ENCODE measurements around the gene MS4A12. TPM values are rescaled to one million over a fixed set of nuclear protein-coding genes. Genes with fewer than 3 reads are reported as not detected.
"Not testable (repeated sequence)": the region's sequence is repeated elsewhere in the genome, so short reads cannot be mapped to it uniquely, and the experiment has no call there.

Gene MS4A12, protein sequence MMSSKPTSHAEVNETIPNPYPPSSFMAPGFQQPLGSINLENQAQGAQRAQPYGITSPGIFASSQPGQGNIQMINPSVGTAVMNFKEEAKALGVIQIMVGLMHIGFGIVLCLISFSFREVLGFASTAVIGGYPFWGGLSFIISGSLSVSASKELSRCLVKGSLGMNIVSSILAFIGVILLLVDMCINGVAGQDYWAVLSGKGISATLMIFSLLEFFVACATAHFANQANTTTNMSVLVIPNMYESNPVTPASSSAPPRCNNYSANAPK
- not detected for total RNA-seq

- DNase-seq (ENCODE audit: low read depth in 2 of 3, low spot score in 2 of 3): no peak
Measured at GRCh38 chr11:60492488-60493009, at the start of gene MS4A12. MS4A12 (plus strand) TSS chr11:60492778; CDS start chr11:60497319, 4,541 bp downstream.

GRCh38 chr11:60447070-60447469 is 45.5 kb upstream of the MS4A12 start:
- no peak for DNase-seq (ENCODE audit: low read depth in 2 of 3, low spot score in 2 of 3)

GRCh38 chr11:60447846-60448245 is 44.7 kb upstream of the MS4A12 start:
- no peak for DNase-seq (ENCODE audit: low read depth in 2 of 3, low spot score in 2 of 3)

DNA sequence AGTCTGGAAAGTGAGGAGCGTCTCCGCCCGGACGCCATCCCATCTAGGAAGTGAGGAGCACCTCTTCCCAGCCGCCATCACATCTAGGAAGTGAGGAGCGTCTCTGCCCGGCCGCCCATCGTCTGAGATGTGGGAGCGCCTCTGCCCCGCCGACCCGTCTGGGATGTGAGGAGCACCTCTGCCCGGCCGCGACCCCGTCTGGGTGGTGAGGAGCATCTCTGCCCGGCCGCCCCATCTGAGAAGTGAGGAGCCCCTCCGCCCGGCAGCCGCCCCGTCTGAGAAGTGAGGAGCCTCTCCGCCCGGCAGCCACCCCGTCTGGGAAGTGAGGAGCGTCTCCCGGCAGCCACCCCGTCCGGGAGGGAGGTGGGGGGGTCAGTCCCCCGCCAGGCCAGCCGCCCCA is 41.4 kb upstream of the MS4A12 start:
- DNase-seq (ENCODE audit: low read depth in 2 of 3, low spot score in 2 of 3): not testable (repeated sequence)

DNA sequence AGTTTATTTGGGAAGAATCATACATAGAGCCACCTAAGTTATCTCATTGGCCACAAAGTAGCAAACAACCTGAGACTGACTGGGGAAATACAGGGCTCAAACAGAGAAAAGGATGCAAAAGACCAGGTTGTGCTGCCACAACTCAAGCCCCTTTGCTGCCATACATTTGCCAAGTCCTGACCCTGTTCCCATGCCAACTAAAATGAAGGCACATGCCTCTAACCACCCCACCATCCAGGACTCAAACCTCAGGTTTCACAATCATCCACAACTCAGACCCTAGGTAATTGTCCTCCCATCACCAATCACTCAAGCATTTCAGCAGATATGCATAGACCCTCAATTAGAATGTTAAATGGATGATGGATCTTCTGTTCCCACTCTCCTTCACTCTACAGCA is 38.4 kb upstream of the MS4A12 start:
- no peak for DNase-seq (ENCODE audit: low read depth in 2 of 3, low spot score in 2 of 3)

DNA sequence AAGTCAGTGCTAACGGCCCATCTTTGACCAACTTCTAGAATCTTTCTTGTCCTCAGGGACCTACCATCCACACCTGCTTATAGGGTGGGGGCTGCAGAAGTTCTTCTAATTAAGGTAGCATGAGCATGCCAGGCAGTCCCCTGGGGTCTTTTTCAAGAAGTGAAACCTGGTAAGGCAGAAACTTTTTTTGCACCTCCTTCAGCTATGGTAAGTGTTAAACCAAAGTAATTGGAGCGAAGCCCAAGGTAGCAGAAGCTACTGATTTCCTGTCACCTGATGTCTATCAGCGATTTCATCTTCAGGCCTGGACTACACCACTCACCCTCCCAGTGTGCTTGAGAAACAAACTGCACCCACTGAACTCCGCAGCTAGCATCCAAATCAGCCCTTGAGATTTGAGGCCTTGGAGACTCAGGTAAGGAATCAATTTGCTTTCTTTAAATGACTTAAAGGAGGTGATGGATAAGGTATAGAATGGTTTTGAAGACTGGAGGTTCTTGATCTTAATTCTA is 37.0 kb upstream of the MS4A12 start, which contains the start of gene MS4A1:
Gene MS4A1 (plus strand): TSS at position 317 of the 512 bp plus-strand sequence. CDS start 6,528 bp downstream, outside the sequence.
- DNase-seq (ENCODE audit: low read depth in 2 of 3, low spot score in 2 of 3): peak in 1 of 3 donors; percentile 17

DNA sequence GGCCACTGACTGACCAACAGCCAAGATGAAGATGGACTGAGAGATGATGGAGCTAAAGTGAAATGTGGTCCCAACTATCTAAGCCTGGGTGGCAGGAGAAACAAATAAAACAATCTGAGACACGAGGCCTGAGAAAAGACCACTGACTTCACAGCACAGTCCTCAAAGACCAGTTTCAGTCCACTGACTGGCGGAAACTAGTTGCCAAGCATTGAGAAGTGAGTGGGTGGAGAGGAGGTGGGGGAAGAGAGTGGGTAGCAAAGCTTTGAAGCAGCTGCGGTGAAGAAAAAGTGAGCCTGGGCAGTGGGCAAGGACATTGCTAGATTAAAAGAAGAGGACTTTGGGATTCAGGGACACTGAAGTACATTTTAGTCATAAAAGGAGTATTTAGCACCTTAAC is 35.0 kb upstream of the MS4A12 start:
- DNase-seq (ENCODE audit: low read depth in 2 of 3, low spot score in 2 of 3): no peak

- no peak for DNase-seq (ENCODE audit: low read depth in 2 of 3, low spot score in 2 of 3)
Measured at GRCh38 chr11:60459345-60459744, 33.2 kb upstream of the MS4A12 start.

- no peak for DNase-seq (ENCODE audit: low read depth in 2 of 3, low spot score in 2 of 3)
Measured at GRCh38 chr11:60468829-60469228, 23.7 kb upstream of the MS4A12 start.

DNA sequence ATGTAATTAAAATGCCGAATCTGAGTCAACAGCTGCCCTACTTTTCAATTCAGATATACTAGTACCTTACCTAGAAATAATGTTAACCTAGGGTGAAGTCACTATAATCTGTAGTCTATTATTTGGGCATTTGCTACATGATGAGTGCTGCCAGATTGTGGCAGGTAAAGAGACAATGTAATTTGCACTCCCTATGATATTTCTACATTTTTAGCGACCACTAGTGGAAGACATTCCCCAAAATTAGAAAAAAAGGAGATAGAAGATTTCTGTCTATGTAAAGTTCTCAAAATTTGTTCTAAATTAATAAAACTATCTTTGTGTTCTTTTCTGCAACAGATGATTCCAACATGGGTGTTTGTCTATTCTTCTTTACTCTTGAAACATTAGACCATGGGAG is 22.9 kb upstream of the MS4A12 start:
- no peak for DNase-seq (ENCODE audit: low read depth in 2 of 3, low spot score in 2 of 3)

DNA sequence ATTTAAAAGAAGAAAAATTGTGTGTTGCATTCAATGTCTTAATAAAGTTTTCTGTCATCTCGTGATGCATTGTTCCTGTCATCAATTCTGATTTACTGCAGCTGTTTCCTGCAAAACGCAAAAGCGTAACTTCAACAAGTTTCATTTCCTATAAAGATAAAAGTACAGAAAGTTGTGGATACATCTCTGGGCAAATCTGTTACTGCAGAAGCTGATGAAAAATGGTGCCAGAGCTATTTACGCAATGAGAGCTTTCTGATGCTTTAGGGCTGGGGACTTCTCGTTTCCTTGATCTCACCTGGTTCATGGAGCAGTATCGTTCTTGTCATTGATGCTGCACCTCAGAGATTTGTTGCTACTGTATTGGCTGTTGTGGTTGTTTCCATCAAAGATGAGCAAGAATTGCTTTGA is 15.5 kb upstream of the MS4A12 start:
- peak in 2 of 3 donors; percentile 20 to 75 for DNase-seq (ENCODE audit: low read depth in 2 of 3, low spot score in 2 of 3)

DNA sequence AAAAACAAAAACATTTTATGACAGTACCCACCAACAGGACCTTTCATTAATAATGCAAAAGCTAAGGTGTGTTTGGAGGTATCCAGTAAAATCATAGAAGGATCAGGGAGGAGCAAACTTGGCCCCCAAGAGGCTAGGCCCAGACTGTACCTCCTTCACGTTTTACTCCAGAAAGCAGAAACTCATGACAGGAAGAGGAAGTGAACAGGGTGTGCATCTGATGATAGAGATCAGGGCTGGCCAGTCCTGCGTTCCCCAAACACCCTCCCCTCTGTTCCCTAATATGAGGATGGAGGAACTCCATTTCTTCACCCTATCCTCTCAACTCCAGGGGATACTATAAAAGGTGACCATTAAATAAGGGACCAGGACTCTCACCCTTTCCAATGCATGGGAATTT is 10.2 kb upstream of the MS4A12 start:
- DNase-seq (ENCODE audit: low read depth in 2 of 3, low spot score in 2 of 3): peak in 2 of 3 donors; percentile 26 to 54

DNA sequence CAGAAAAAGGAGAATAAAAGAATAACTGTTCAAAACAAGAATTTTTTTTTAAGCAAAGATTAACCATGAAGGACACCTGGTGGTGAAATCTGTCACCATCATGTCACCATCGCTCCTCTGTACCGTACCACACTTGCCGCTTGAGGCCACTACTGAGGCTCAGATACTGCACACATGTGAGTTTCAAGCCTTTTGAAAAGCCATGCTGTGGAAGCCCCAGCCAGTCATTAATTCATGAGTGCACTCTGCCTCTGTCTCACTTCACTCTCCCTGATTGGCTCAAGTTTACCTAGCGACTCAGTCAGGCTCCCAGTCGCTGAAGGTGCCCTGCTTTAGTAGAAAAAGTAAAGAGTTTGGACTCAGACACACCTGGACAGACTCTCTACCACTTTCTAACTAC is 6.6 kb upstream of the MS4A12 start:
- DNase-seq (ENCODE audit: low read depth in 2 of 3, low spot score in 2 of 3): peak in 2 of 3 donors; percentile 38 to 59

DNA sequence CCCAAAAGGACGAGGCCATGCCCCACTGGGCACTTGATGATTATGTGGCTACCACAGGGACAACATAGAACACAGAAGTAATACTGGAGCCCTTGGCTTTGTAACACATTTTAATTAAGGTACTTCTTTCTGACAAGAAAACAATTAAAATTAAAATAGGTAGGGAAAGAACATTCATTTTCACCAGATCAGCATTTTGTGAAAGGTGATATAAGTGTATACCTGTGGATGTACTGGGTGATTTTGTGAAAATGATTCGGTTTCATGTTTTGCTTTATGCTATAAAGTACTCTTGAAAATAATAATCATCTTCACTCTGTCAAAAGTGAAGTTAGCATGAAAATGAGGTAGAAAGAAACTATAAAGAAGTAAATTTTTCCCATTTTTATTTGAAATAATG is 876 bp downstream of the MS4A12 start:
- DNase-seq (ENCODE audit: low read depth in 2 of 3, low spot score in 2 of 3): no peak

- DNase-seq (ENCODE audit: low read depth in 2 of 3, low spot score in 2 of 3): peak in 1 of 3 donors; percentile 21
Measured at GRCh38 chr11:60498399-60498798, 5.8 kb downstream of the MS4A12 start.

- no peak for DNase-seq (ENCODE audit: low read depth in 2 of 3, low spot score in 2 of 3)
Measured at GRCh38 chr11:60498853-60499252, 6.3 kb downstream of the MS4A12 start.

- DNase-seq (ENCODE audit: low read depth in 2 of 3, low spot score in 2 of 3): no peak
Measured at GRCh38 chr11:60500276-60500910, 7.8 kb downstream of the MS4A12 start.

- DNase-seq (ENCODE audit: low read depth in 2 of 3, low spot score in 2 of 3): no peak
Measured at GRCh38 chr11:60502221-60502775, 9.7 kb downstream of the MS4A12 start.

GRCh38 chr11:60504219-60504905 is 11.8 kb downstream of the MS4A12 start:
- peak in 1 of 3 donors; percentile 51 for DNase-seq (ENCODE audit: low read depth in 2 of 3, low spot score in 2 of 3)

DNA sequence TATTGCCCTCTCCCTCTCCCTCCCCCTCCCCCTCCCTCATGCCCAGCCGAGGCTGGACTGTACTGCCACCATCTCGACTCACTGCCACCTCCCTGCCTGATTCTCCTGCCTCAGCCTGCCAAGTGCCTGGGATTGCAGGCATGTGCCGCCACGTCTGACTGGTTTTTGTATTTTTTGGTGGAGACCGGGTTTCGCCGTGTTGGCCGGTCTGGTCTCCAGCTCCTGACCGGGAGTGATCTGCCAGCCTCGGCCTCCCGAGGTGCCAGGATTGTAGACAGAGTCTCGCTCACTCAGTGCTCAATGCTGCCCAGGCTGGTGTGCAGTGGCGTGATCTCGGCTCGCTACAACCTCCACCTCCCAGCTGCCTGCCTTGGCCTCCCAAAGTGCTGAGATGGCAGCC is 17.0 kb downstream of the MS4A12 start:
- not testable (repeated sequence) for DNase-seq (ENCODE audit: low read depth in 2 of 3, low spot score in 2 of 3)

- not testable (repeated sequence) for DNase-seq (ENCODE audit: low read depth in 2 of 3, low spot score in 2 of 3)
Measured at GRCh38 chr11:60510209-60510608, 17.6 kb downstream of the MS4A12 start.

All from hematopoietic multipotent progenitor cell (in vitro differentiated cells).